HL-60 (cell line): ENCODE results near the gene KDM4C.

ENCODE experiments used
- CTCF ChIP-seq: IDR thresholded peaks from one replicate; pipeline ENCODE4 v1.5.1; 2011; ENCODE audit warnings: low read length, control low read depth, inconsistent platforms; ENCODE audit not compliant: insufficient read depth
- REST ChIP-seq: IDR thresholded peaks from 2 replicates; pipeline ENCODE4 v1.6.1; 2012; ENCODE audit warnings: low read depth; ENCODE audit not compliant: insufficient replicate concordance

GRCh38 chr9:6920041-6920440 is 162.3 kb downstream of the KDM4C start:
- TF ChIP-seq CTCF: no peak
- no peak for TF ChIP-seq REST
